Activated naive CD4-positive, alpha-beta T cell treated with anti-CD3 and anti-CD28 coated beads for 36 hours (primary cell): ENCODE measurements around the gene FXYD1. TPM values are rescaled to one million over a fixed set of nuclear protein-coding genes. Genes with fewer than 3 reads are reported as not detected.
A peak's percentile ranks its signal among the peaks of the same experiment; 100 is the strongest.

ENCODE experiments used
- CTCF ChIA-PET: fragments of 350-600 bp; sonication (Branson Sonifier 250); formaldehyde crosslinking; loops from one replicate; lab custom pipeline; 2021; ENCODE audit warnings: antibody characterized with exemption; lab: Charles Lee
- DNase-seq: peaks from one replicate; pipeline ENCODE4 v3.0.0-alpha.2; 2020
- H3K27ac Mint-ChIP-seq: one replicate; pipeline ENCODE4 v1.8.0; 2021; ENCODE audit warnings: mild to moderate bottlenecking, mixed read lengths
- H3K27me3 Mint-ChIP-seq: one replicate; pipeline ENCODE4 v1.8.0; 2021; ENCODE audit warnings: low read depth, mixed read lengths
- H3K36me3 Mint-ChIP-seq: one replicate; pipeline ENCODE4 v1.8.0; 2021; ENCODE audit warnings: low read depth, mixed read lengths
- H3K4me1 Mint-ChIP-seq: one replicate; pipeline ENCODE4 v1.8.0; 2021; ENCODE audit warnings: low read depth, mixed read lengths
- H3K4me3 Mint-ChIP-seq: one replicate; pipeline ENCODE4 v1.8.0; 2021; ENCODE audit warnings: mild to moderate bottlenecking, moderate library complexity, mixed read lengths
- H3K9me3 Mint-ChIP-seq: one replicate; pipeline ENCODE4 v1.8.0; 2021; ENCODE audit warnings: mixed read lengths
- intact Hi-C: fragments of 100-400 bp; cut with micrococcal nuclease; formaldehyde crosslinking; loops from one replicate; pipeline ENCODE4 v1.15.1; 2023
- total RNA-seq, 2 experiments: library from RNA; stranded (reverse); gene quantifications; one replicate each; pipeline ENCODE4 v1.2.3, GENCODE V29; 2021

Gene FXYD1
- total RNA-seq, 2 experiments from 2014 or later = 3.3 to 3.4 TPM

DNA sequence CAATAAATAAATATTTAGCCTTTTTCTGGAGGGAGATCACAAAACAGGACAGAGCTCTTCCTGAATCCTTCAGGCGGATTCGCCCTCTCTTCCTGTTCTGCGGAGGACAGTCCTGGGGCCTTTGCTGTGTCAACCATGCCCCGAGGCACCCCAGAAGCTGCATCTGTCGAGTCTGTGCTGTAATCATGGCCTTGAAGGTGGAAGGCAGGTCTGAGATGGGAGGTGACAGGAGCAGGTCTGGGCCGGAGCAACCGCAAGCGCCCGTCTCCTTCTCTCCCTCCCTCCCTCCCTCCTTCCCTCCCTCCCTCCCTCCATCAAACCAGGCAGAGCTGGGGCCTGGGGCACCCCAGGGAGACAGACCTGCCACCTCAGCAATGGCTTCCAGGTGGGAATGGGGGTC, 27.6 kb upstream of the FXYD1 start:
- no peak overlapping the region for H3K27ac Mint-ChIP-seq
- H3K27me3 Mint-ChIP-seq = no peaks in the 10 kb centered on the region
- H3K9me3 Mint-ChIP-seq = no peaks in the 10 kb centered on the region
- H3K4me1 Mint-ChIP-seq = peaks cover 8% of the 10 kb centered on the region
- CTCF ChIA-PET = no interaction called here
- no peak for DNase-seq
- H3K4me3 Mint-ChIP-seq = no peak overlapping the region
- no peaks in the 10 kb centered on the region for H3K36me3 Mint-ChIP-seq
- intact Hi-C loops = no loop called here

DNA sequence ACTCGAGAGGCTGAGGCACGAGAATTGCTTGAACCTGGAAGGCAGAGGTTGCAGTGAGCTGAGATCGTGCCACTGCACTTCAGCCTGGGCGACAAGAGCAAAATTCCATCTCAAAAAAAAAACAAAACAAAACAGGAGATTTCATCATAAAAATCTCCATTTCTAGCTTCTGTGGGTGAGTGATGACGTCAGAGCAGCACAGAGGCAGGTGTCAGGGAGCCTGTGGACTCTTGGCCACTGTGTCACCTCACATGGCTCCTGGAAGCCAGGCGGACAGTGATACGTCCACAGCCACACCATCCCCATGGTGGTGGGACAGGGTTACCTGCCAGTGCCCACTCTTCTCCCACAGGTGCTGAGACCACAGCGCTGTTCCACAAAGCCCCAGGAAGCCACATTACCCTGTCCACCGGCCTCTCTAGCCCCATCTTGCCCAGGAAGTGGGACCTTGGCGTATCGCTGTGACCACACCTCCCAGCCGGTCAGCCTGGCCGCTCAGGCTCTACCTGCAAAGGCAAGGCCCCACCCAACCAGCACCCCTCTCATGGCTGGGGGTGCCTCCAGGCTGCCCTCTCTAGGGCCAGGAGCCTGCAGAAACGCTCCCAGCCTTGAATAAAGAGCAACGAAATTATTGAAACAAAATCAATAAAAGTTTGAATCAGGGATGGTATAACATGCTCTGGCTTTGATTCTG, 25.5 kb upstream of the FXYD1 start:
- DNase-seq = no peak
- CTCF ChIA-PET = interaction anchor here (0.6 to 1.3 kb wide), 2 partner anchors 11 to 17 kb away, joined by 3 to 4 read pairs; no protein-coding TSS in a partner anchor
- H3K36me3 Mint-ChIP-seq = no peaks in the 10 kb centered on the region
- intact Hi-C loops = no loop called here
- no peak overlapping the region for H3K27ac Mint-ChIP-seq
- no peak overlapping the region for H3K4me3 Mint-ChIP-seq
- no peaks in the 10 kb centered on the region for H3K27me3 Mint-ChIP-seq
- peaks cover 4% of the 10 kb centered on the region for H3K4me1 Mint-ChIP-seq
- H3K9me3 Mint-ChIP-seq = no peaks in the 10 kb centered on the region

DNA sequence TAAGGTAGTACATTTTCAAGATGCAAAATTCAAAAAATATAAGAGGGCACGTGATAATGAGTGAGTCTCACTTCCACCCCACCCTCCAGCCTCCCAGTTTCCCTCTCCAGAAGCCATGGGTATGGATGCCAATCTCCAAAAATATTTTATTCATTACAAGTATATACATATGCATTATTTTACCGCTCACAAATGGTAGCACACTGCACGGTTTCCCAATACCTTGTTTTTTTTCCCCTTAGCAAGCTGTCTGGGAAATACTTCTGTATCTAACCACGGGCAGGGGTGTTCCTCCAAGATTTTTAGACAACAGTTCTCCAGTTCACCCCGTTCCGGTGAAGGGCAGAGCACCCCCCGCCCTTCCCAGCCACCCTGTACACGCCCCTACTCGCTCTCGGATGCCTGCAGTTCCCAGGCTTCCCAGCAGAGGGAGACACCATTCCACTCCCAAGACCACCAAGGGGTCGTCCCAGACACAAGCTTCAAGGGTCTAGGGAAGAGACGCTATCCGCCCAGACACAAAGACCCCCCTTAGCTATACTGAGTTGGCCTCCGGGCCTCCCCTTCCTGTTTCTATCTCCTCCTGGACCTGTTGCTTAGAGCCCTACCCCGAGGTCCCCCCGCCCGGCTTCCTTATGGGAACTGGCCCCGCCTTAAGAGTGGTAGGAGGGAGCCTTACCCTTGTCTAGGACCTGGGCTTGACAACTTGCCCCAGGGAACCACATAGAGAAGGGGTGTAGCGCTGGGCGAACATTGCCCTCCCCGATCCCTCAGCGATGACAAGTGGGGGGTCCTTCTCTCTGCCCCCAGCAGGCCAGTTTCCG, 24.1 kb upstream of the FXYD1 start:
- H3K9me3 Mint-ChIP-seq = no peaks in the 10 kb centered on the region
- no peaks in the 10 kb centered on the region for H3K36me3 Mint-ChIP-seq
- H3K27ac Mint-ChIP-seq = no peak overlapping the region
- CTCF ChIA-PET = interaction anchor here (0.6 to 2.1 kb wide), 13 partner anchors 8 to 476 kb away, joined by 3 to 13 read pairs (median 4); no protein-coding TSS in a partner anchor
- peak; percentile 78 for DNase-seq
- H3K4me3 Mint-ChIP-seq = no peak overlapping the region
- intact Hi-C loops = loop anchor here (2.0 kb wide), 1 partner anchor 26 kb away; no protein-coding TSS in a partner anchor
- H3K4me1 Mint-ChIP-seq = peaks cover 4% of the 10 kb centered on the region
- H3K27me3 Mint-ChIP-seq = no peaks in the 10 kb centered on the region

DNA sequence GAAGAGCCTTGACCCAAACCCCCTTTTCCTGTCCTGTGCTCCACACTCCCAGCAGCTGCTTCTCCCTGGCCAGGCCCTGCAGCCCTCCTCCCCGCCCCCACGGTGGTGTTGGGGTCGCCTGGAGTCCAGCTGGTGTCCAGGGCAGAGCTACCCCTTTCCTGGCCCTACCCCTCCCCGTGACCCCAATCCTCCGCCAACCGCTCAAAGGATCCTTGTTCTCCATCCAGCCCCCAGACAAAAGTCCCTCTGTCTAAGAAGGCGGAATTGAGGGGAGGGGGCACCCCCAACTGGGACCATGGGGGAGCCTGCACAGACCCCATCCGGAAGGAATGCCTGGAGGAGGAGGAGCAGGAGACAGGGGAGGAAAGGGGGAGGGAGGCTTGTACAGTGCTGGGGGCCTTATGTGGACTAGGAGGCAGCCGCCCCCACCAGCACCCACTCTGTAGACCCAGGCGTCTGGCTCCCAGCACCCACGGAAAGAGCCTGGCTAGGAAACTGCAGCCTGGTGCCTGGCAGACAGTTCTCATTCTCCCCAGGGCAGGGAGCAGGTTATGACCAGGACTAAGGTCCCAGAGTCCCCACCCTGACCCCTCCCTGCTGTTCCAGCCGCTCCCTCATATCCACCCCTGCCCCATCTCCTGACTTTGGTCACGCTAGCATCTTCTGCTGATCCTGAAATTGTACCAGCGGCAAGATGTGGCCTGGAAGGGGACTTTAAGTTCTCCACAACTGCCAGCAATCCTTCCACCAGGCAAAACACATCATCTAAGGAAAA, 23.3 kb upstream of the FXYD1 start, which contains the start of gene FXYD3:
Gene FXYD3, plus strand, starts transcription at position 647 of the 775 bp plus-strand sequence. CDS start 3,554 bp downstream, outside the sequence.
- no peaks in the 10 kb centered on the region for H3K36me3 Mint-ChIP-seq
- no peak within 1 kb of the TSS for H3K27ac Mint-ChIP-seq
- no peaks in the 10 kb centered on the region for H3K9me3 Mint-ChIP-seq
- no peaks in the 10 kb centered on the region for H3K27me3 Mint-ChIP-seq
- DNase-seq = no peak
- CTCF ChIA-PET = interaction anchor here (0.6 to 2.1 kb wide), 13 partner anchors 9 to 475 kb away, joined by 3 to 13 read pairs (median 4); no protein-coding TSS in a partner anchor
- no peak within 1 kb of the TSS for H3K4me3 Mint-ChIP-seq
- intact Hi-C loops = loop anchor here (2.0 kb wide), 1 partner anchor 25 kb away; no protein-coding TSS in a partner anchor
- peaks cover 4% of the 10 kb centered on the region for H3K4me1 Mint-ChIP-seq

DNA sequence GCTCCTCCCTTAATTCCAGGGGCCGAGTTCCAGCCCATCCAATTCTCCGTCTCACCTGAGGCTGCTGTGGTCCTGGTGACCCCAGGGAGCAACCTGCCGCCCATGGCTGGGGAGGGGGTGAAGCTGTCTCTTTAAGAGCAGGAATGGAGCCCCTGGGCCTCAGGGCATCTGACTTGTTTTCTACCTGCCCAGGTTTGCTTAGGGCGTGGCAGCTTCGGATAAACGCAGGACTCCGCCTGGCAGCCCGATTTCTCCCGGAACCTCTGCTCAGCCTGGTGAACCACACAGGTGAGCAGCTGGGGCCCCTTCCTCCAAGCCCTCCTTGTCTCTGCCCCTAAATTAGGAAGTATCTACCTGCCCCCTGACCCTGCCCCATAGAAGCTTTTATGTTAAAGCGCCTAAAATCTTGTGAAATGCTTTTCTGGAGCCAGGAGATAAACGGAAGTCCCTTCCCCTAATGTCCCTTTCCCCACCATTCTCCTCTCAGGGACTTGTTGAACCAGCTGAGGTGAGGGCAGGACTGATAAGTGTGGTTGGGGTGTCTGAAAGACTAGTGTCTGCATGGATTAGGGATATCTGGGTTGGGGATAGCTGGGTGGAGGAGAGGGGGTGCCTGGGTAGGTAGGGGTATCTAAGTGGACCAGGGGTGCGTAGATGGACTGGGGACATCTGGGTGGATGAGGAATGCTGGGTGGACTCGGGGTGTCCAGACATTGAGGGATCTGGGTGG, 22.4 kb upstream of the FXYD1 start:
- no peaks in the 10 kb centered on the region for H3K27me3 Mint-ChIP-seq
- peaks cover 4% of the 10 kb centered on the region for H3K4me1 Mint-ChIP-seq
- no peak for DNase-seq
- CTCF ChIA-PET = interaction anchor here (0.7 to 2.1 kb wide), 7 partner anchors 10 to 394 kb away, joined by 3 to 8 read pairs (median 4); no protein-coding TSS in a partner anchor
- no peaks in the 10 kb centered on the region for H3K36me3 Mint-ChIP-seq
- H3K4me3 Mint-ChIP-seq = no peak overlapping the region
- no peak overlapping the region for H3K27ac Mint-ChIP-seq
- intact Hi-C loops = no loop called here
- H3K9me3 Mint-ChIP-seq = no peaks in the 10 kb centered on the region

DNA sequence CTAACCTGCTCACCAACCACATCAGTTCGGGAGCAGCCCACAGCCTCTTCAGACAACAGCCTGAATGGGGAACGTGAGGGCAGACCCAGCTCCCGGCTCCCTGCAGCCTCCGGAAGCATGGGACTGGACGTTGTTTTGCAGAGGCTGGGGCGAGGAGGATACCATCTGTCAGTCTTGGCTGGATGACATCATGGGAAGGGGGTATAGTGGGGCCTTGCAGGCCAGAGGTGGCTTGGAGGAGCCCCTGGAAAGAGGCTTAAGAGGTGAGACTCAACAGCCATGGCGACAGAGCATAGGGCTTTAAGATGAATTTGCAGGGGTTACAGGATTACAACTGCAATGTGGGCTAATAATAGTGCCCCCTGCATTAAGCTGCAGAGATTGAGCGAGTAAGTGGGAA, 21.5 kb upstream of the FXYD1 start:
- Mint-ChIP-seq H3K27me3 (no peaks in the 10 kb centered on the region), H3K27ac (no peak overlapping the region), H3K4me3 (no peak overlapping the region), H3K4me1 (peaks cover 4% of the 10 kb centered on the region), H3K9me3 (no peaks in the 10 kb centered on the region), H3K36me3 (no peaks in the 10 kb centered on the region)
- intact Hi-C loops = no loop called here
- no peak for DNase-seq
- CTCF ChIA-PET = interaction anchor here (0.8 to 1.3 kb wide), 4 partner anchors 25 to 393 kb away, joined by 3 to 5 read pairs (median 4); no protein-coding TSS in a partner anchor

DNA sequence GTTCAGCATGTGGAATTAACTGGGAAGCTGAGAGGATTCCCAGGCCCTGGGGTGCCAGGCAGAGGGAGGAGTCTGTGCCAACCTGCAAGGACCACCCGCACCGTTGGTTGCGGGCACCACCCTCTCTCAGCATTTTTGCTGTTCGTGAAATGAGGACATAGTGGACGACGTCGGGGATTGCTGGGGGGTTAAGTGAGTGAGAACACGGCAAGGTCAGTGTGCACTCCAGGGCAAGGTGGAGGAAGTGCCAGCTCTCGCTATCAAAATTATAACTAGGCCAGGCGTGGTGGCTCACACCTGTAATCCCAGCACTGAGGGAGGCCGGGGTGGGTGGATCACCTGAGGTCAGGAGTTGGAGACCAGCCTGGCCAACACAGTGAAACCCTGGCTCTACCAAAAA, 20.8 kb upstream of the FXYD1 start:
- CTCF ChIA-PET = interaction anchor here (0.8 to 1.2 kb wide), 2 partner anchors 28 to 51 kb away, joined by 3 to 5 read pairs; no protein-coding TSS in a partner anchor
- Mint-ChIP-seq H3K9me3 (no peaks in the 10 kb centered on the region), H3K4me3 (no peak overlapping the region), H3K36me3 (no peaks in the 10 kb centered on the region), H3K4me1 (peaks cover 4% of the 10 kb centered on the region), H3K27ac (no peak overlapping the region), H3K27me3 (no peaks in the 10 kb centered on the region)
- intact Hi-C loops = no loop called here
- DNase-seq = no peak

DNA sequence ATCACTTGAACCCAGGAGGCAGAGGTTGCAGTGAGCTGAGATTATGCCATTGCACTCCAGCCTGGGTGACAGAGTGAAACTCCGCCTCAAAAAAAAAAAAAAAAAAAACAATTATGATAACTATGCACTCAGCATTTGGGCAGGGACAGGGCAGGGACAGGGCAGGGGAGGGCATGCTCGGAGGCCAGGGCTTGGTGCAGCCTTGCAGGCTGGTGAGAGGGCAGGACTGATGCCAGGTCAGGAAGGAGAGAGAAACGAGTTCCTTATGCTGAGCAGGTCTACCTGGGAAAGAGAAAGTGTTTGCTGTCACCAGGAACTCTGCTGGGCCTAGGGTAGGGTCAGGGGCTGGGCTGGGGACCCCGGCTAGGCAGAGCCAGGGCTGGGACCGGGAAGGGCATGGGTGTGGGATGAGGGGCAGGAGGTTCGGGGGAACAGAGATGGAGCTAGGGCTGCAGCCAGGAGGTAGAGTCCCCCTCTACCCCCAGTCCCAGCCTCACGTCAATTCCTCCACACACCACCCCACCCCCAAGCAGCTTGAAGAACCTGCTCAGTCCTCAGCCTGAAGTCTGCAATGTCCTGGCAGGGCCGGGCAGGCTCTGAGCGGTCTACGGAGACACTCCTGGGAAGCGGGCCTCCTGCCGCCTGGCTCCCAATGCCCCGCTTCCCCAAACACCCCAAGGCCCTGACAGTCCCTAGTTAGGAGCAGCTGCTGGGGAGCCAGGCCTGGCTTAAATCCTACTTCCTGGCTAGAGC, 20.2 kb upstream of the FXYD1 start:
- CTCF ChIA-PET = interaction anchor here (0.8 to 1.4 kb wide), 4 partner anchors 18 to 75 kb away, joined by 3 to 5 read pairs (median 4); no protein-coding TSS in a partner anchor
- intact Hi-C loops = no loop called here
- DNase-seq = no peak
- no peaks in the 10 kb centered on the region for H3K9me3 Mint-ChIP-seq
- no peak overlapping the region for H3K4me3 Mint-ChIP-seq
- peaks cover 4% of the 10 kb centered on the region for H3K4me1 Mint-ChIP-seq
- no peak overlapping the region for H3K27ac Mint-ChIP-seq
- no peaks in the 10 kb centered on the region for H3K36me3 Mint-ChIP-seq
- no peaks in the 10 kb centered on the region for H3K27me3 Mint-ChIP-seq

DNA sequence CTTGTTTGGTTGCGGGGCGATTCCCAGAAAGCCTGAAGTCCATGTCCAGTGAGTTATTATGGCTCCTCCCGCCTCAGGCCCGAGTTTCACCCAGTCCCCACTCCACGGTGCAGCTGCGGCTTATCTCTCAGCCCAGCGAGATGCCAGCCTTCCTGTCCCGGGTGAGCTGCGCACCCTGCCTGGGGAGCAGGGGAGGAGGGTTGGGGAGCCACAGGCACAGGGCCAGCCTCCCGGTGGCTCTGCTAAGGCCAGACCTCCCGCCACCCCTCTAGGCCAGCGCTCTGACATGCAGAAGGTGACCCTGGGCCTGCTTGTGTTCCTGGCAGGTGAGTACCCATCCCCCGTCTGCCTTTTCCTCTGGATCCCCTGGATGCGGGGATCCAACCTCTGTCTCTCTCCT, 19.5 kb upstream of the FXYD1 start:
- Mint-ChIP-seq H3K9me3 (no peaks in the 10 kb centered on the region), H3K36me3 (no peaks in the 10 kb centered on the region), H3K27me3 (no peaks in the 10 kb centered on the region), H3K4me1 (peaks cover 9% of the 10 kb centered on the region), H3K27ac (no peak overlapping the region), H3K4me3 (no peak overlapping the region)
- intact Hi-C loops = no loop called here
- no peak for DNase-seq
- CTCF ChIA-PET = interaction anchor here (1.1 to 1.4 kb wide), 2 partner anchors 17 to 75 kb away, joined by 4 to 5 read pairs; no protein-coding TSS in a partner anchor

DNA sequence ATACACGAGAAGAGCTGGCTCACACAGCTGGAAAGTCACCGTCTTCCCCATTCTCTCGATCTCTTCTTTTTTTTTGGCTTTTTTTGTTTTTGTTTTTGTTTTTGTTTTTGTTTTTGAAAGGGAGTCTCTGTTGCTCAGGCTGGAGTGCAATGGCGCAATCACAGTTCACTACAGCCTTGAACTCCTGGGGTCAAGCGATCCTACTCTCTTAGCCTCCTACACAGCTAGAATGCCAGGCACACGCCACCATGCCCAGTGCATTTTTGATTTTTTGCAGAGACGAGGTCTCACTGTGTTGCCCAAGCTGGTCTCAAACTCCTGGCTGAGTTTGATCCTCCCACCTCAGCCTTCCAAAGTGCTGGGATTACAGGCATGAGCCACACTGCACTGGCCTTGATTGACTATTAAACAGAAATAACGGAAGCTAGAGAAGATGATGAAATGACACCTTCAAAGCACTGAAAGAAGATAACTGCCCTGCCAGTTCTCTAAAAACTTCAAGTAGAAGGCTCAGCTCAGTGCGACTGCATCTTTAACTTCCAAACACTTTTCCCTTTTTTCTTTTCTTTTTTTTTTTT, 19.0 kb upstream of the FXYD1 start:
- CTCF ChIA-PET = interaction anchor here (1.1 to 1.4 kb wide), 2 partner anchors 17 to 76 kb away, joined by 4 to 5 read pairs; no protein-coding TSS in a partner anchor
- no peak for DNase-seq
- Mint-ChIP-seq H3K4me3 (no peak overlapping the region), H3K9me3 (no peaks in the 10 kb centered on the region), H3K27me3 (no peaks in the 10 kb centered on the region), H3K4me1 (peaks cover 12% of the 10 kb centered on the region), H3K27ac (peak overlapping the region; percentile 24), H3K36me3 (no peaks in the 10 kb centered on the region)
- intact Hi-C loops = loop anchor here (5.0 kb wide), 1 partner anchor 52 kb away; no protein-coding TSS in a partner anchor
